HepG2 (cell line): ENCODE results near the gene EIF3L. TPM values are rescaled to one million over a fixed set of nuclear protein-coding genes. Genes with fewer than 3 reads are reported as not detected.

ENCODE experiments used
- CHD2 ChIP-seq: IDR thresholded peaks from 2 replicates; pipeline ENCODE4 v1.6.1; 2011; ENCODE audit warnings: low read depth, low read length, improper control_type of control experiment
- FOXA1 ChIP-seq, 2 experiments: fragments of 450-650 bp in 1 of 2; sonication (generic) in 1 of 2; formaldehyde crosslinking in 1 of 2; IDR thresholded peaks; 2 replicates each; pipeline versions ENCODE4 v1.4.0 to v1.6.1; 2016 to 2020; ENCODE audit warnings: missing genetic modification reagents in 1 of 2
- NFIB ChIP-seq: sonication (generic); formaldehyde crosslinking; IDR thresholded peaks from 2 replicates; pipeline ENCODE4 v1.9.0; 2021; ENCODE audit warnings: missing genetic modification reagents, mild to moderate bottlenecking, borderline replicate concordance
- NKX3-1 ChIP-seq: sonication (generic); formaldehyde crosslinking; IDR thresholded peaks from 2 replicates; pipeline ENCODE4 v1.5.0; 2020; ENCODE audit warnings: missing genetic modification reagents
- SPEN ChIP-seq: sonication (generic); formaldehyde crosslinking; IDR thresholded peaks from 2 replicates; pipeline ENCODE4 v1.5.1; 2020; ENCODE audit warnings: low read depth, mild to moderate bottlenecking, missing genetic modification reagents
- SRSF1 ChIP-seq: fragments of 200-400 bp; formaldehyde crosslinking; optimal IDR thresholded peaks from 2 replicates; pipeline ENCODE3; 2017; ENCODE audit warnings: mild to moderate bottlenecking, low read depth, low read length, moderate library complexity
- YY1 ChIP-seq: IDR thresholded peaks from 2 replicates; pipeline ENCODE4 v1.6.1; 2011; ENCODE audit warnings: low read length, low read depth, moderate library complexity, mild to moderate bottlenecking; ENCODE audit not compliant: insufficient read depth, insufficient replicate concordance
- ZBTB21 ChIP-seq: sonication (generic); formaldehyde crosslinking; IDR thresholded peaks from 2 replicates; pipeline ENCODE4 v1.4.0; 2020; ENCODE audit warnings: missing genetic modification reagents
- ZC3H4 ChIP-seq: sonication (generic); formaldehyde crosslinking; IDR thresholded peaks from 2 replicates; pipeline ENCODE4 v1.4.0; 2020; ENCODE audit warnings: missing genetic modification reagents, borderline replicate concordance
- ZFP90 ChIP-seq: sonication (generic); formaldehyde crosslinking; IDR thresholded peaks from 2 replicates; pipeline ENCODE4 v1.8.0; 2022; ENCODE audit warnings: missing genetic modification reagents, mild to moderate bottlenecking, inconsistent platforms, borderline replicate concordance
- ZKSCAN5 ChIP-seq: sonication (generic); formaldehyde crosslinking; IDR thresholded peaks from 2 replicates; pipeline ENCODE4 v1.5.1; 2020; ENCODE audit warnings: mild to moderate bottlenecking, missing genetic modification reagents
- ZNF225 ChIP-seq: sonication (generic); formaldehyde crosslinking; IDR thresholded peaks from 2 replicates; pipeline ENCODE4 v1.4.0; 2020; ENCODE audit warnings: mild to moderate bottlenecking, missing genetic modification reagents
- ZNF335 ChIP-seq: sonication (generic); formaldehyde crosslinking; IDR thresholded peaks from 2 replicates; pipeline ENCODE4 v1.4.0; 2020; ENCODE audit warnings: missing genetic modification reagents
- ZNF563 ChIP-seq: sonication (generic); formaldehyde crosslinking; IDR thresholded peaks from 2 replicates; pipeline ENCODE4 v1.8.0; 2022; ENCODE audit warnings: mild to moderate bottlenecking, moderate library complexity, missing genetic modification reagents
- ZNF816 ChIP-seq: sonication (generic); formaldehyde crosslinking; IDR thresholded peaks from 2 replicates; pipeline ENCODE4 v1.8.0; 2022; ENCODE audit warnings: missing genetic modification reagents, mild to moderate bottlenecking, borderline replicate concordance
- polyA plus RNA-seq, 8 experiments: library from polyadenylated mRNA; depleted of rRNA in 3 of 8; stranded (reverse) in 7 of 8; unstranded in 1 of 8; fragments of >200 nt; fragmentation: Illumina TruSeq in 4 of 8; extraction: Trizol in 4 of 8; gene quantifications; 2 replicates each; pipeline versions ENCODE4 v1.2.1 to v1.2.3, GENCODE V29; 2011 to 2016; ENCODE audit warnings: low read depth in 4 of 8, missing spikeins in 1 of 8, mixed read lengths in 1 of 8; ENCODE audit not compliant: insufficient read depth in 1 of 8
- total RNA-seq, 5 experiments: library from RNA; depleted of rRNA; stranded (reverse); fragments of >200 nt; fragmentation: Illumina TruSeq; extraction: Trizol; gene quantifications; 2 replicates each; pipeline ENCODE4 v1.2.3, GENCODE V29; 2016; ENCODE audit warnings: low read depth in 1 of 5
- TF ChIP-seq, protein P1 (sequence below): sonication (generic); formaldehyde crosslinking; IDR thresholded peaks from 2 replicates; pipeline ENCODE4 v1.5.0; 2020; ENCODE audit warnings: mild to moderate bottlenecking, low read depth, missing genetic modification reagents, borderline replicate concordance
- TF ChIP-seq, protein P2 (sequence below): sonication (generic); formaldehyde crosslinking; IDR thresholded peaks from 2 replicates; pipeline ENCODE4 v1.4.0; 2020; ENCODE audit warnings: mild to moderate bottlenecking, missing genetic modification reagents
- TF ChIP-seq, protein P3 (sequence below), 2 experiments: sonication (generic) in 1 of 2; formaldehyde crosslinking in 1 of 2; IDR thresholded peaks; 2 replicates each; pipeline versions ENCODE4 v1.6.1 to v1.9.0; 2014 to 2022; ENCODE audit warnings: antibody characterized with exemption in 1 of 2, borderline replicate concordance in 1 of 2, inconsistent platforms in 1 of 2, low read depth in 1 of 2, missing genetic modification reagents in 1 of 2
- TF ChIP-seq, protein P4 (sequence below): sonication (generic); formaldehyde crosslinking; IDR thresholded peaks from 2 replicates; pipeline ENCODE4 v1.8.1; 2023; ENCODE audit warnings: mild to moderate bottlenecking, moderate library complexity, missing genetic modification reagents

EIF3L gene
- total and polyA plus RNA-seq, 2 of the 13 experiments (the other 11 are each of a cell fraction or from before 2014, with no cell fraction given): 514 to 793 TPM

DNA sequence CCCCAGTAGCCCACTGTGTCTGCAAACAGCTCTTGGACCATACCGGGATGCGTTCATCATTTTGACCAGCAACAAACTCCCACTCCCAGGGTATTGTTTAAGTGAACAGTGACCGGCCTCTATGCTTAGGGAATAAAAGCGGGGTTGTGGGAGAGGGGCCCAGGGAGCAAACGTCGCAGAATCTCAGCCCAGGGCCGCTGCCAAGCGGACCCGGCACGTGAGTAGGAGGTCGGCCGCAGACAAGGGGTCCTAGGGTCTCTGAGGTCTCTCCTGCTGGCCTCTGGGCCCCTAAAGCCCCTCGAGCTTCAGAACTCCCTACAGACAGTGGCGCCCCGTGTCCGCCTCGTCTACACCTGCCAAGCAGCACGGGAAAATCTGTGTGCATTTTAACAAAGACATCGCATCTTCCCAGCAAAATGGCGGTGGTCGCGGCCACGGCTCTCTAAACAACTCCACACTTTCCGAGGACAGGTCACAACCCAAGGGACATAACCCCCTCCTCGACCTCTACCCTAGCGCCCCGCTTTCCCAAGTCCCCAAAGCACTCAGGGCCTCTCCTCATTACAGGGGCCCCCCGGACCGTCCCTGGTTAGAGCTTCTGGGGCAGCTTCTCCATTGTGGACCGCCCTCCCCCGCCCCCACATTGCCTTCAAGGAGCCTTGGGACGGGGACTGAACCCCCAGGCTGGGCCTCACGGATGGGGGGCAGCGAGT, 45.4 kb upstream of the EIF3L start (continued):
- TF ChIP-seq CHD2: 0 out of 2 replicates have a peak, but pooled peaks have one; percentile 1
- peak; percentile 77; the same call in 1 of the 2 replicates for TF ChIP-seq ZC3H4 (CRISPR knock-in tag)
- no peak for TF ChIP-seq ZNF816 (CRISPR knock-in tag)
- TF ChIP-seq NKX3-1 (CRISPR knock-in tag): 0 out of 2 replicates have a peak, but pooled peaks have one; percentile 56
- no peak for TF ChIP-seq NFIB
- TF ChIP-seq ZNF335 (CRISPR knock-in tag): no peak
- TF ChIP-seq, protein P1, sequence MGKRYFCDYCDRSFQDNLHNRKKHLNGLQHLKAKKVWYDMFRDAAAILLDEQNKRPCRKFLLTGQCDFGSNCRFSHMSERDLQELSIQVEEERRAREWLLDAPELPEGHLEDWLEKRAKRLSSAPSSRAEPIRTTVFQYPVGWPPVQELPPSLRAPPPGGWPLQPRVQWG (CRISPR knock-in tag): no peak
- TF ChIP-seq ZBTB21 (CRISPR knock-in tag): no peak
- TF ChIP-seq ZKSCAN5 (CRISPR knock-in tag): no peak
- TF ChIP-seq, protein P2, sequence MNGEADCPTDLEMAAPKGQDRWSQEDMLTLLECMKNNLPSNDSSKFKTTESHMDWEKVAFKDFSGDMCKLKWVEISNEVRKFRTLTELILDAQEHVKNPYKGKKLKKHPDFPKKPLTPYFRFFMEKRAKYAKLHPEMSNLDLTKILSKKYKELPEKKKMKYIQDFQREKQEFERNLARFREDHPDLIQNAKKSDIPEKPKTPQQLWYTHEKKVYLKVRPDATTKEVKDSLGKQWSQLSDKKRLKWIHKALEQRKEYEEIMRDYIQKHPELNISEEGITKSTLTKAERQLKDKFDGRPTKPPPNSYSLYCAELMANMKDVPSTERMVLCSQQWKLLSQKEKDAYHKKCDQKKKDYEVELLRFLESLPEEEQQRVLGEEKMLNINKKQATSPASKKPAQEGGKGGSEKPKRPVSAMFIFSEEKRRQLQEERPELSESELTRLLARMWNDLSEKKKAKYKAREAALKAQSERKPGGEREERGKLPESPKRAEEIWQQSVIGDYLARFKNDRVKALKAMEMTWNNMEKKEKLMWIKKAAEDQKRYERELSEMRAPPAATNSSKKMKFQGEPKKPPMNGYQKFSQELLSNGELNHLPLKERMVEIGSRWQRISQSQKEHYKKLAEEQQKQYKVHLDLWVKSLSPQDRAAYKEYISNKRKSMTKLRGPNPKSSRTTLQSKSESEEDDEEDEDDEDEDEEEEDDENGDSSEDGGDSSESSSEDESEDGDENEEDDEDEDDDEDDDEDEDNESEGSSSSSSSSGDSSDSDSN (CRISPR knock-in tag): peak; percentile 37; the same call in 1 of the 2 replicates
- peak; percentile 32 for TF ChIP-seq SRSF1
- TF ChIP-seq SPEN: no peak
- no peak for TF ChIP-seq FOXA1 (IDR thresholded peaks at IDR 0.05)
- no peak for TF ChIP-seq FOXA1 (CRISPR knock-in tag; IDR thresholded peaks at IDR 0.05)
- TF ChIP-seq, protein P3, sequence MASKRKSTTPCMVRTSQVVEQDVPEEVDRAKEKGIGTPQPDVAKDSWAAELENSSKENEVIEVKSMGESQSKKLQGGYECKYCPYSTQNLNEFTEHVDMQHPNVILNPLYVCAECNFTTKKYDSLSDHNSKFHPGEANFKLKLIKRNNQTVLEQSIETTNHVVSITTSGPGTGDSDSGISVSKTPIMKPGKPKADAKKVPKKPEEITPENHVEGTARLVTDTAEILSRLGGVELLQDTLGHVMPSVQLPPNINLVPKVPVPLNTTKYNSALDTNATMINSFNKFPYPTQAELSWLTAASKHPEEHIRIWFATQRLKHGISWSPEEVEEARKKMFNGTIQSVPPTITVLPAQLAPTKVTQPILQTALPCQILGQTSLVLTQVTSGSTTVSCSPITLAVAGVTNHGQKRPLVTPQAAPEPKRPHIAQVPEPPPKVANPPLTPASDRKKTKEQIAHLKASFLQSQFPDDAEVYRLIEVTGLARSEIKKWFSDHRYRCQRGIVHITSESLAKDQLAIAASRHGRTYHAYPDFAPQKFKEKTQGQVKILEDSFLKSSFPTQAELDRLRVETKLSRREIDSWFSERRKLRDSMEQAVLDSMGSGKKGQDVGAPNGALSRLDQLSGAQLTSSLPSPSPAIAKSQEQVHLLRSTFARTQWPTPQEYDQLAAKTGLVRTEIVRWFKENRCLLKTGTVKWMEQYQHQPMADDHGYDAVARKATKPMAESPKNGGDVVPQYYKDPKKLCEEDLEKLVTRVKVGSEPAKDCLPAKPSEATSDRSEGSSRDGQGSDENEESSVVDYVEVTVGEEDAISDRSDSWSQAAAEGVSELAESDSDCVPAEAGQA (IDR thresholded peaks at IDR 0.05; ENCODE audit: low read depth): 0 out of 2 replicates have a peak, but pooled peaks have one; percentile 5
- TF ChIP-seq, protein P3 (CRISPR knock-in tag; IDR thresholded peaks at IDR 0.05; ENCODE audit: borderline replicate concordance): no peak
- TF ChIP-seq ZFP90: 0 out of 2 replicates have a peak, but pooled peaks have one; percentile 19
- TF ChIP-seq, protein P4, sequence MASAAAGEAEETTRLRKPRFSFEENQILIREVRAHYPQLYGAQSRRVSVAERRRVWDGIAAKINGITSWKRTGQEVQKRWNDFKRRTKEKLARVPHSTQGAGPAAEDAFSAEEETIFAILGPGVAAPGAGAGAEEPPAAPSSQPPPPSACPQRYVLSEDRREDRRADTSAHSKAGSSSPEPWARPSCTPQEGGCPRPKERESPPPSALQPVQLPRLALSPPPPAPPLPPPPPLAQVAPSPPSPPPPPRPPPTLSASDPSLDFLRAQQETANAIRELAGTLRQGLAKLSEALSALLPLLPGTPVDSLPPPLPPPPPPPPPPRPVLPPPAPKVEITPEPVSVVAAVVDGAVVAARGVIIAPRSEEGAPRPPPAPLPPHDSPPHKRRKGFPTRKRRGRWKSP: no peak
- TF ChIP-seq ZNF225 (CRISPR knock-in tag): 0 out of 2 replicates have a peak, but pooled peaks have one; percentile 73
- no peak for TF ChIP-seq ZNF563
- TF ChIP-seq YY1: peak; percentile 76
